H1 (cell line): Measurements from ENCODE around the gene CADM2. TPM values are rescaled to one million over a fixed set of nuclear protein-coding genes. Genes with fewer than 3 reads are reported as not detected.

ENCODE experiments used
- RNF2 ChIP-seq: fragments of 200-900, 300-1000 bp; sonication (generic); IDR thresholded peaks from 2 replicates; pipeline ENCODE4 v1.7.1; 2016; ENCODE audit warnings: borderline replicate concordance, low read depth, mild to moderate bottlenecking, antibody characterized with exemption, low read length; ENCODE audit not compliant: poor library complexity, severe bottlenecking; ENCODE audit errors: missing control alignments
- ZNF274 ChIP-seq: IDR thresholded peaks from 2 replicates; pipeline ENCODE4 v1.7.0; 2012; ENCODE audit warnings: low read length, borderline replicate concordance; ENCODE audit errors: extremely low read depth
- polyA plus RNA-seq, 7 experiments: library from polyadenylated mRNA; depleted of rRNA in 3 of 7; stranded (reverse) in 5 of 7; unstranded in 2 of 7; fragments of >200 nt in 5 of 7; fragments of 200-250 nt in 2 of 7; gene quantifications; 1 replicate in 5 of 7; 2 replicates in 1 of 7; 4 replicates in 1 of 7; pipeline versions ENCODE4 v1.2.1 to v1.2.3, GENCODE V29; 2011 to 2013; ENCODE audit warnings: missing spikeins in 2 of 7, mixed read lengths in 2 of 7
- total RNA-seq: library from RNA; stranded (reverse); fragmentation: NEBNext Ultra II Directional; extraction: Animal tissue kit (Norgen Biotek cat#: 25700); gene quantifications from 2 replicates; pipeline ENCODE4 v1.2.1, GENCODE V29; 2021

CADM2 gene
- total and polyA plus RNA-seq, 2 of the 8 experiments (the other 6 are each of a cell fraction or from before 2014, with no cell fraction given), result 14.9 to 20.9 TPM

GRCh38 chr3:85591451-85591850, 632.7 kb downstream of the CADM2 start (continued):
- TF ChIP-seq RNF2 (no peak), ZNF274 (no peak)
